Measurements from ENCODE around the gene COPB1.

Gene COPB1

GRCh38 chr11:14446701-14447169 lies 52.9 kb downstream of the COPB1 start:
- no peak for TF ChIP-seq CTCF (IDR thresholded peaks at IDR 0.05; ENCODE audit: extremely low read depth, insufficient read depth, missing control alignments)
- in situ Hi-C loops (cut with MboI; ENCODE audit: low pct_unique_long_range_greater_than_20kb, low sequenced_read_pairs, unreplicated experiment): loop anchor here (25.0 kb wide), 1 partner anchor 484 kb away; the partner anchor contains the start of gene SPON1
- peak; percentile 19 for DNase-seq (ENCODE audit: low spot score)

GRCh38 chr11:14445542-14446530 lies 53.8 kb downstream of the COPB1 start:
- in situ Hi-C loops (cut with MboI; ENCODE audit: low pct_unique_long_range_greater_than_20kb, low sequenced_read_pairs, unreplicated experiment): loop anchor here (25.0 kb wide), 1 partner anchor 484 kb away; the partner anchor contains the start of gene SPON1
- no peak for DNase-seq (ENCODE audit: low spot score)
- no peak for TF ChIP-seq CTCF (IDR thresholded peaks at IDR 0.05; ENCODE audit: extremely low read depth, insufficient read depth, missing control alignments)

- TF ChIP-seq CTCF (IDR thresholded peaks at IDR 0.05; ENCODE audit: extremely low read depth, insufficient read depth, missing control alignments): no peak
- DNase-seq (ENCODE audit: low spot score): no peak
- in situ Hi-C loops (cut with MboI; ENCODE audit: low pct_unique_long_range_greater_than_20kb, low sequenced_read_pairs, unreplicated experiment): loop anchor here (25.0 kb wide), 1 partner anchor 482 kb away; the partner anchor contains the start of gene SPON1
Observed at GRCh38 chr11:14444441-14445189, 55.0 kb downstream of the COPB1 start.

GRCh38 chr11:14443638-14444037 lies 56.0 kb downstream of the COPB1 start:
- DNase-seq (ENCODE audit: low spot score): no peak
- in situ Hi-C loops (cut with MboI; ENCODE audit: low pct_unique_long_range_greater_than_20kb, low sequenced_read_pairs, unreplicated experiment): loop anchor here (25.0 kb wide), 1 partner anchor 481 kb away; the partner anchor contains the start of gene SPON1
- TF ChIP-seq CTCF (IDR thresholded peaks at IDR 0.05; ENCODE audit: extremely low read depth, insufficient read depth, missing control alignments): no peak

- DNase-seq (ENCODE audit: low spot score): no peak
- in situ Hi-C loops (cut with MboI; ENCODE audit: low pct_unique_long_range_greater_than_20kb, low sequenced_read_pairs, unreplicated experiment): loop anchor here (25.0 kb wide), 1 partner anchor 474 kb away; the partner anchor contains the start of gene SPON1
- no peak for TF ChIP-seq CTCF (IDR thresholded peaks at IDR 0.05; ENCODE audit: extremely low read depth, insufficient read depth, missing control alignments)
Observed at GRCh38 chr11:14435717-14436512, 63.7 kb downstream of the COPB1 start.
